Dermis microvascular lymphatic vessel endothelial cell (primary cell): Measurements from ENCODE around the gene CEP63. TPM values are rescaled to one million over a fixed set of nuclear protein-coding genes. Genes with fewer than 3 reads are reported as not detected.

Experiments
- DNase-seq, 2 donors: peaks; one replicate each; pipeline versions ENCODE4 v3.0.0 to v3.0.0-alpha.2; 2010; ENCODE audit warnings: low read depth in 2 of 2
- total RNA-seq: library from RNA; depleted of rRNA; stranded (reverse); fragments of >200 nt; gene quantifications from 2 replicates; pipeline ENCODE4 v1.2.1, GENCODE V29; 2014

CEP63 gene
- total RNA-seq, 1 donor from 2014 or later, result 12.2 TPM

GRCh38 chr3:134607054-134608022 is 121.5 kb downstream of the CEP63 start:
- peak in 1 of 2 donors; percentile 64 for DNase-seq

- no peak for DNase-seq
Observed at GRCh38 chr3:134608023-134608770, 122.3 kb downstream of the CEP63 start.

GRCh38 chr3:134608771-134609435 is 123.0 kb downstream of the CEP63 start:
- DNase-seq, result no peak

GRCh38 chr3:134609821-134610431 is 124.1 kb downstream of the CEP63 start:
- no peak for DNase-seq

- DNase-seq, result no peak
Observed at GRCh38 chr3:134610432-134611385, 124.9 kb downstream of the CEP63 start.

GRCh38 chr3:134611516-134611915 is 125.7 kb downstream of the CEP63 start:
- no peak for DNase-seq

- no peak for DNase-seq
Observed at GRCh38 chr3:134613006-134613520, 127.2 kb downstream of the CEP63 start.

- no peak for DNase-seq
Observed at GRCh38 chr3:134614955-134615354, 129.1 kb downstream of the CEP63 start.

GRCh38 chr3:134615743-134616142 is 129.9 kb downstream of the CEP63 start:
- no peak for DNase-seq

GRCh38 chr3:134617608-134618477 is 132.0 kb downstream of the CEP63 start:
- no peak for DNase-seq

GRCh38 chr3:134618478-134619300 is 132.8 kb downstream of the CEP63 start:
- no peak for DNase-seq

- no peak for DNase-seq
Observed at GRCh38 chr3:134619301-134619615, 133.4 kb downstream of the CEP63 start.

GRCh38 chr3:134619884-134620445 is 134.1 kb downstream of the CEP63 start:
- DNase-seq, result no peak

- DNase-seq, result no peak
Observed at GRCh38 chr3:134620476-134621115, 134.7 kb downstream of the CEP63 start.

GRCh38 chr3:134621854-134622253 is 136.0 kb downstream of the CEP63 start:
- no peak for DNase-seq

- no peak for DNase-seq
Observed at GRCh38 chr3:134622806-134623365, 137.0 kb downstream of the CEP63 start.

GRCh38 chr3:134623615-134624245 is 137.9 kb downstream of the CEP63 start:
- DNase-seq, result no peak
